Smooth muscle cell (in vitro differentiated cells): ENCODE results near the gene SLC6A12. TPM values are rescaled to one million over a fixed set of nuclear protein-coding genes. Genes with fewer than 3 reads are reported as not detected.

Experiments
- DNase-seq: peaks from one replicate; lab custom pipeline; 2025; ENCODE audit not compliant: unreplicated experiment; lab: John Stamatoyannopoulos, UW
- H2AFZ ChIP-seq: fragments of 200-600 bp; sonication (generic); 2 replicates; pipeline ENCODE4 v1.6.0; 2016; ENCODE audit warnings: antibody characterized with exemption, low read depth, mild to moderate bottlenecking
- H3F3A ChIP-seq: fragments of 200-600 bp; sonication (generic); 2 replicates; pipeline ENCODE4 v1.6.0; 2017; ENCODE audit warnings: antibody characterized with exemption, low read depth
- H3K27ac ChIP-seq: fragments of 200-600 bp; sonication (generic); 2 replicates; pipeline ENCODE4 v1.5.1; 2016; ENCODE audit warnings: low read depth, mild to moderate bottlenecking
- H3K27me3 ChIP-seq: fragments of 200-600 bp; sonication (generic); 2 replicates; pipeline ENCODE4 v1.6.1; 2016; ENCODE audit warnings: low read depth, mild to moderate bottlenecking
- H3K36me3 ChIP-seq: fragments of 200-600 bp; sonication (generic); 2 replicates; pipeline ENCODE4 v1.5.1; 2016; ENCODE audit warnings: low read depth
- H3K4me1 ChIP-seq: fragments of 200-600 bp; sonication (generic); 2 replicates; pipeline ENCODE4 v1.5.1; 2016; ENCODE audit warnings: low read depth
- H3K4me2 ChIP-seq: fragments of 200-600 bp; sonication (generic); 2 replicates; pipeline ENCODE4 v1.6.0; 2016; ENCODE audit warnings: mild to moderate bottlenecking
- H3K4me3 ChIP-seq: fragments of 200-600 bp; sonication (generic); 2 replicates; pipeline ENCODE4 v1.5.1; 2016; ENCODE audit warnings: mild to moderate bottlenecking
- H3K79me2 ChIP-seq: fragments of 200-600 bp; sonication (generic); 2 replicates; pipeline ENCODE4 v1.6.0; 2016; ENCODE audit warnings: low read depth, mild to moderate bottlenecking
- H3K9ac ChIP-seq: fragments of 200-600 bp; sonication (generic); 2 replicates; pipeline ENCODE4 v1.6.0; 2016; ENCODE audit warnings: low read depth
- H3K9me3 ChIP-seq: fragments of 200-600 bp; sonication (generic); replicated peaks from 2 replicates; pipeline ENCODE4 v1.5.1; 2016; ENCODE audit warnings: low read depth
- H4K20me1 ChIP-seq: fragments of 200-600 bp; sonication (generic); 2 replicates; pipeline ENCODE4 v1.6.0; 2016; ENCODE audit warnings: low read depth
- CTCF ChIP-seq: fragments of 200-600 bp; sonication (generic); IDR thresholded peaks from 2 replicates; pipeline ENCODE4 v1.5.1; 2017; ENCODE audit warnings: borderline replicate concordance, mild to moderate bottlenecking, antibody characterized with exemption; ENCODE audit not compliant: insufficient read depth, poor library complexity, severe bottlenecking
- whole genome bisulfite sequencing: methylation state at CpG from one replicate; pipeline ENCODE4 v1.1.7; 2016; ENCODE audit warnings: low lambda C conversion rate; 5-methylcytosine and 5-hydroxymethylcytosine counted together
- polyA plus RNA-seq: library from polyadenylated mRNA; unstranded; fragments of >200 nt; fragmentation: Nextera tagmentation; extraction: Ambion mirVana; gene quantifications from 2 replicates; pipeline ENCODE4 v1.2.1, GENCODE V29; 2016
- total RNA-seq: library from RNA; depleted of rRNA; stranded (reverse); fragments of >200 nt; gene quantifications from 2 replicates; pipeline ENCODE4 v1.2.3, GENCODE V29; 2014

Gene SLC6A12
- total and polyA plus RNA-seq, 2 experiments from 2014 or later: 0.22 TPM; not detected in 1

GRCh38 chr12:163406-163986 lies 50.5 kb downstream of the SLC6A12 start:
- no peaks in the 10 kb centered on the region for H3K36me3 ChIP-seq
- H4K20me1 ChIP-seq: no peaks in the 10 kb centered on the region
- WGBS: 79% methylated on average over 26 of the region's 26 CpGs
- H3K4me3 ChIP-seq: no peak overlapping the region
- DNase-seq: no peak
- H2AFZ ChIP-seq: no peak overlapping the region
- H3K9ac ChIP-seq: no peak overlapping the region
- H3K9me3 ChIP-seq: no peaks in the 10 kb centered on the region
- peaks cover 15% of the 10 kb centered on the region for H3K4me1 ChIP-seq
- no peaks in the 10 kb centered on the region for H3F3A ChIP-seq
- no peak overlapping the region for H3K4me2 ChIP-seq
- H3K27me3 ChIP-seq: no peaks in the 10 kb centered on the region
- no peak overlapping the region for H3K27ac ChIP-seq
- H3K79me2 ChIP-seq: no peaks in the 10 kb centered on the region
- no peak for TF ChIP-seq CTCF

- Histone ChIP-seq H4K20me1 (no peaks in the 10 kb centered on the region), H3K27me3 (no peaks in the 10 kb centered on the region), H3K4me3 (no peak overlapping the region), H3K27ac (no peak overlapping the region), H3K4me2 (no peak overlapping the region), H3K9me3 (no peaks in the 10 kb centered on the region), H3K4me1 (peaks cover 15% of the 10 kb centered on the region), H3K79me2 (no peaks in the 10 kb centered on the region), H3K36me3 (no peaks in the 10 kb centered on the region), H3K9ac (no peak overlapping the region), H2AFZ (no peak overlapping the region), H3F3A (no peaks in the 10 kb centered on the region)
- 69% methylated on average over 12 of the region's 18 CpGs for WGBS
- TF ChIP-seq CTCF: no peak
- no peak for DNase-seq
These were observed 51.3 kb downstream of the SLC6A12 start for GRCh38 chr12:162467-163307.

GRCh38 chr12:161823-162222 lies 52.1 kb downstream of the SLC6A12 start:
- H3K9ac ChIP-seq: no peak overlapping the region
- WGBS: 97% methylated on average over 8 of the region's 8 CpGs

More at GRCh38 chr12:161823-162222, 52.1 kb downstream of the SLC6A12 start:
- Histone ChIP-seq H3K4me2 (no peak overlapping the region), H4K20me1 (no peaks in the 10 kb centered on the region), H3K27me3 (no peaks in the 10 kb centered on the region), H3K36me3 (no peaks in the 10 kb centered on the region), H3K79me2 (no peaks in the 10 kb centered on the region), H2AFZ (no peak overlapping the region), H3K9me3 (no peaks in the 10 kb centered on the region), H3K4me1 (peaks cover 15% of the 10 kb centered on the region), H3F3A (no peaks in the 10 kb centered on the region), H3K4me3 (no peak overlapping the region), H3K27ac (no peak overlapping the region)
- DNase-seq: no peak
- no peak for TF ChIP-seq CTCF
